ENCODE measurements around the gene SYT7. TPM values are rescaled to one million over a fixed set of nuclear protein-coding genes. Genes with fewer than 3 reads are reported as not detected.

Gene SYT7
- total RNA-seq, 1 donor from 2014 or later = 12.7 TPM

GRCh38 chr11:61553373-61554171 is 27.3 kb downstream of the SYT7 start:
- H3K36me3 ChIP-seq (ENCODE audit: control insufficient read depth, insufficient read depth, low read length) = no peaks in the 10 kb centered on the region
- no peak for TF ChIP-seq CTCF (IDR thresholded peaks at IDR 0.05; ENCODE audit: insufficient read depth, low read length, poor library complexity, severe bottlenecking)
- no peak for DNase-seq (ENCODE audit: low read depth)
- peaks cover 75% of the 10 kb centered on the region for H3K27me3 ChIP-seq (ENCODE audit: control insufficient read depth, insufficient read depth, low read length)
- H3K4me3 ChIP-seq (ENCODE audit: low read depth, low read length) = no peak overlapping the region

GRCh38 chr11:61552108-61552635 is 28.7 kb downstream of the SYT7 start:
- Histone ChIP-seq H3K27me3 (ENCODE audit: control insufficient read depth, insufficient read depth, low read length) (peaks cover 78% of the 10 kb centered on the region), H3K4me3 (ENCODE audit: low read depth, low read length) (no peak overlapping the region), H3K36me3 (ENCODE audit: control insufficient read depth, insufficient read depth, low read length) (no peaks in the 10 kb centered on the region)
- no peak for DNase-seq (ENCODE audit: low read depth)
- no peak for TF ChIP-seq CTCF (IDR thresholded peaks at IDR 0.05; ENCODE audit: insufficient read depth, low read length, poor library complexity, severe bottlenecking)

GRCh38 chr11:61551634-61552033 is 29.2 kb downstream of the SYT7 start:
- TF ChIP-seq CTCF (IDR thresholded peaks at IDR 0.05; ENCODE audit: insufficient read depth, low read length, poor library complexity, severe bottlenecking) = no peak
- H3K27me3 ChIP-seq (ENCODE audit: control insufficient read depth, insufficient read depth, low read length) = peaks cover 78% of the 10 kb centered on the region
- DNase-seq (ENCODE audit: low read depth) = no peak
- no peaks in the 10 kb centered on the region for H3K36me3 ChIP-seq (ENCODE audit: control insufficient read depth, insufficient read depth, low read length)
- H3K4me3 ChIP-seq (ENCODE audit: low read depth, low read length) = no peak overlapping the region

GRCh38 chr11:61550665-61551227 is 30.1 kb downstream of the SYT7 start:
- no peak for DNase-seq (ENCODE audit: low read depth)
- TF ChIP-seq CTCF (IDR thresholded peaks at IDR 0.05; ENCODE audit: insufficient read depth, low read length, poor library complexity, severe bottlenecking) = no peak
- no peak overlapping the region for H3K4me3 ChIP-seq (ENCODE audit: low read depth, low read length)
- peaks cover 73% of the 10 kb centered on the region for H3K27me3 ChIP-seq (ENCODE audit: control insufficient read depth, insufficient read depth, low read length)
- no peaks in the 10 kb centered on the region for H3K36me3 ChIP-seq (ENCODE audit: control insufficient read depth, insufficient read depth, low read length)

DNA sequence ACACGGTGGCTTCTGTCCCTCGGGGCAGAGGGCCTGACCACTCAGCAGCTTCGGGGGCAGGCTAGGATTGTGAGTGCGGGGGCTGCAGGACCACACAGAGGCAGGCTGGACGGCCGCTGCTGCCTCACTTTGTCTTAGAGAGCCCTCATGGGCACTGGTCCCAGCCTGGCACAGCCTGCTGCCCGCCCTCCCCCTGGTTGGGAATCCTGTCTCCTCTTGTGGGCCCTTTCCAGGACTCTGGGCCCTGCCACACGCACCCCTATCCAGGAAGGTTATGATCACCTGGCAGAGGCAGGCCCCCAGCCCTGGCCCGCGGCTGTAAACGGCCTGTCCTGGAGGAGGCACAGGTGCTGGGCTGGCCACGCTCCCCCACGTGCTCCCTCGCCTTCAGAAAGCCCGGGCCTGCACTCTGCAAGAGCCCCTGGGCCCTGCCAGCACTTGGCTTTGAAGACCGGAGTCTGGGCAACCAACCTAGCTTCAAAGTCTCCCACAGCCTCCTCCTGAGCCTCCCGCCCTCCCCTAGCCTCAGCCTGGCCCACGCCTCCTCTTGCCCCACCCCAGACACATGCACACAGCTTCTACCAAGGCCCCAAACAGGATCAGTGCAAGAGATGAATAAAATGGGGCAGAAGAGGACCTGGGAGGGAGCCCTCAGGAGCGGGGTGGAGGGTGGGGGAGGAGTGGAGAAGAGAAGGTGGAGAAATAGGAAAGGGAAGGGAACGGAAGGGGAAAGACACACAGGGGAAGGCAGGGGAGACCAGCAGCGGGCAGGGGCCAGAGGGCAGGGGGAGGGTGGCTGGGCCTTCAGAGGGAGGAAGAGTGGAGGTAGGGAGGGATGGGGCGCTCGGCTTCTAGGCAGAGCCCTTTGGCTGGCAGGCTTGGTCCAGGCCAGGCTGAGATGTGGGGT is 31.0 kb downstream of the SYT7 start:
- Histone ChIP-seq H3K36me3 (ENCODE audit: control insufficient read depth, insufficient read depth, low read length) (no peaks in the 10 kb centered on the region), H3K4me3 (ENCODE audit: low read depth, low read length) (no peak overlapping the region), H3K27me3 (ENCODE audit: control insufficient read depth, insufficient read depth, low read length) (peaks cover 65% of the 10 kb centered on the region)
- no peak for TF ChIP-seq CTCF (IDR thresholded peaks at IDR 0.05; ENCODE audit: insufficient read depth, low read length, poor library complexity, severe bottlenecking)
- no peak for DNase-seq (ENCODE audit: low read depth)

Data from kidney epithelial cell (primary cell).